SKM-1 (cell line): ENCODE measurements around the gene SCARB1.

Experiments used
- DNase-seq: peaks from one replicate; lab custom pipeline; 2025; ENCODE audit not compliant: unreplicated experiment; lab: John Stamatoyannopoulos, UW

Gene SCARB1

GRCh38 chr12:124862768-124863415 lies 772 bp downstream of the SCARB1 start:
- DNase-seq: no peak

DNA sequence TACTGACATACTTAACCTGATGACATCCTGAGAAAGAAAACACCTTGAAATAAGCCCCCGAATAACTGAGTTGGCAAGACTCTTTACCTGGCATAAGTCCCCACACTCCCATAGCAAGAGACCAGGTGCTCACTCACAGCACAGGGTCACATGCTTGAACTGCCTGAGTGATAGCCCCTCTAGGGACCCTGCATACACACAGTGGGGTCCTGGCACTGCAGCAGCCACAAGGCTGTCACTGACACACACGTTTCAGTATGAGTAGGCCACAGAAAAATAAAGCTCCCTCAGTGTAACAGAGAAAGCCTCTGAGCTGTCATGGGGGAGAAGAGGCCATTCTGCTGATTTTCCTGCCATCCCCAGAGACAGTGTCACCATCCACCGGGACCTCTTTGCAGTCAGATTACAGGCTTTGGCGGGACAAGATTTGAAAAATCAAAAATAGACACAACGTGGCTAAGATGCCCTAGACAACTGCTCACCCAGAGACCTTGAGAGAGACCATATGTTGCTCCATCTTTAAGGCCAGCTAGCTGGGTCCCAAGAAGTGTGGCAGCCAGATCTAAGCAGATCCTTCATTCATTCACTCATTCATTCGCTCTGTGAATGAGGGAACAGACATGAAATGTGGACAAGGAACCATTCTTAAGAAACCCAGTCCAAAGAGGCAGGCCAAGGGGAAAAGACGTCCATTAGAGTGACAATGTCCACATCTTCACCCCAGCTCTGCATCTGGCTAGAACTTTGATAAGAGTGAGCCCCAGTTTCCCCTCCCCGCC lies 1.6 kb downstream of the SCARB1 start:
- no peak for DNase-seq

GRCh38 chr12:124861492-124861891 lies 2.2 kb downstream of the SCARB1 start:
- no peak for DNase-seq

DNA sequence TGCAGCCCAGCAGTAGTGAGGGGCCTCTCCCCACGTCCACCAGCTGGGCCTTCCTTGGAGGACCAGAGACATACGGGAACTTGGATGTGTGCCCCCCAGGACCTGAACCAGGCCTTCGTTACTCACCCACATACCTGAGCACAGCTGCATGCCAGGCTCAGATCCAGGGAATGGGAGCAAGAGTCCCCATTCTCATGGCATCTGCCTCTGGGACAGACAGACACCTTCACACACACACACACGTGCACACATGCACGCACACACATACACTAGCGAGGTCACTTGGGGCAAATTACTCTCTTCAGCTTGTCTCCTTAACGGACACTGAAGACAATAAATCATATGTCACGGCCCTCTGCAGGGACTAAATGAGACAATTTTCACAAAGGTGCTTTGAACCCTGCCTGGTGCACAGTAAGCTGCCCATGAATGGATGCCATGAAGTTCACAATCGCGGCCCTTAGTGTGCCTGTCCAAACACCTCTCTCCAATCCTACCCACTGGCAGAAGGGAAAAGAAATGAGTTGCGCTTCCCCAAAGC lies 5.7 kb downstream of the SCARB1 start:
- DNase-seq: no peak

GRCh38 chr12:124856842-124857178 lies 6.9 kb downstream of the SCARB1 start:
- no peak for DNase-seq

DNA sequence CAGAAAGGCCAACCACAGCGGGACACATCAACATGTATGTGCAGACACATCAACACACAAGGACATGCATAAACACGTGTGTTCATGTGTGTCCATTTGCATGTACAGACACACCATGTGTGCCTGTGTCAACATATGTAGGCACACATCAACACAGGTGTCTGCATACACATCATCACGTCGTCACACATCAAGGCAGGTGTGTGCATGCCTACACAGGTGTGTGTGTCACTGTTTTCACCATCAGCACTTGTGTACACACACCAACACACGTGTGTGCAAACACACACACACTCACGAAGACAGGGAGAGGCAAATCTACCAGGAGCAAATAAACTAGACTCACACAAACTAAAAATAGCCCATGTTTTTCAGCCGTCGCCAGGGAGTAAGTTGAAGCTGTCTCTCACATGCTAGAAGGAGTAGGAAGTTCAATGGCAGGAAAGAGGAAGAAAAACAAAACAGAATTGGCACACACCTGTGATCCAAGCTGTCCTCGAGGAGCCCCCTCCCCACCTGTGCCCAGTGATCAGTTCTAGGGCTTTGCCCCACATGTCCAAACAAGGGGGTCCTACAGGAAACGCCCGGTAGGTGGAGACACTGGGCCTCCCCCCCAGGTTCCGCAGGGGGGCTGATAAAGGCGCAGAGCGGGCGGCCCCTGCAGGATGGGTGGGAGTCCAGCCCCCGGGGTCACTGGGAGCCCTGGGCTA lies 7.4 kb downstream of the SCARB1 start:
- DNase-seq: no peak

DNA sequence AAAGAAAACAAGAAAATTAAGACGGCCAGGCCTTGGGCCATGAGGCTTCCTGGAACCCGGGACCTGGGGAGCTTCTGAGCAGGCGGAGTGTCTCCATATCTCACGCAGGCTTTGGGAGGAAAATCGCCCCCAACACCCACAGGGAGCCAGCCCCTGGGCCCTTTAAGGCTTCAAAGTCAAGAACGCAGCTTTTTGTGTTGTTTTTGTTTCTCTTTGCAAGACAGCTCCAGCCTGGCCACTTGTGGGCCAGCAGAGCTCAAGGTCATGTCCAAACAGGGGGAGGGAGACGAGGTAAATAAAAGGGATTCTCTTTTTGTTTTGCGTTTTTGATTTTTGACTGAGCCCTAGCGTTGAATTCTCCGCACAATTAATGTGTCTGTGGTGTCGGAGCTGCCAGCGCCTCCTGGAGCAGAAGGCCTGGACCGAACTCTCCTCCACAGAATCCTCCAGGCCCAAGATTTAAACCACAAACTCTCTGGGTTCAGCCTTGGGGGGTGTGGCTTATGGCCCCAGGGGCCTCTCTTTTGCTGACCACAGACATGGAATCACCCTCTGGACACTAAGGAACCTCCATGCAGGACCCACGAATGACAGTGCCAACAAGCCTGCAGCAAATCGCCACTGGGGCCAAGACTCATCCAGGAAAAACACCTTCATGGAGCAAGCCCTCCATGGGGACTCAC lies 8.2 kb downstream of the SCARB1 start:
- no peak for DNase-seq

- no peak for DNase-seq
These were observed 9.0 kb downstream of the SCARB1 start for GRCh38 chr12:124854637-124855184.

DNA sequence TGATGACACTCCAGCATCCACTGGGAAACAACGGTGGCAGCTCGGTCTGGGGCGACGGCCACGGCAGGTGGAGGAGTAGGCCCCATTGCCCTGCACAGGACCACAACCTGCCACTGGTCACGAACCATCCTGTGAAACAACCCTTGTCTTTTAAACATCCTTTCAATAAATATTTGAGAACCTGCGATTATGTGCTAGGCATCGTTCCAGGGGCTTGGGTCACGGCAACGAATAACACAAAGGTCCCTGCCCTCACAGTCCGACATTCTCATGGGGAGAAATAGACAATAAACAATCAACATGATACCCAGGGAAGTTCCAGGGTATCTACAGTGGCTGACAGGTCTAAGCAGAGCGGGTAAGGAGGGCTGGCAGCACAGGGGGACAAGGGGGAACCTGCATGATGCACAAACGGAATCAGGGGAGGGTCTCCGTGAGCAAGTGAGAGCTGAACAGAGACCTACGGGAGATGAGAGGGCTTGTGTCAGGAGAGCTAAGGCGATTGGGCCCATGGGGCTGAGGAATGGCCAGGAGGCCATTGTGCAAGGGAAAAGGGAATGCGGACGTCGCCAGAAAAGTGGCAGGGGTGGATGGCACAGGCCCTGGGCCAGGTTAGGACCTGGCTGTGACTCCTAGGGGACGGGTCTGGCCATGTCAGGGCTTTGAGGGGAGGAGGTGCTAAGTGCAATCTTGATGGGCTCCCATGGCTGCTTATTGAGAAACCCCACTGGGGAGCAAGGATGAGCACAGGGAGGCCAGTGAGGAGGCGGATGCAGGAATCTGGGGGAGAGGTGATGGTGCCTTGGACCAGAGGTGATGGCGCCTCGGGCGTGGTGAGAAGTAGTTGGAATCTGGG lies 9.7 kb downstream of the SCARB1 start:
- no peak for DNase-seq

DNA sequence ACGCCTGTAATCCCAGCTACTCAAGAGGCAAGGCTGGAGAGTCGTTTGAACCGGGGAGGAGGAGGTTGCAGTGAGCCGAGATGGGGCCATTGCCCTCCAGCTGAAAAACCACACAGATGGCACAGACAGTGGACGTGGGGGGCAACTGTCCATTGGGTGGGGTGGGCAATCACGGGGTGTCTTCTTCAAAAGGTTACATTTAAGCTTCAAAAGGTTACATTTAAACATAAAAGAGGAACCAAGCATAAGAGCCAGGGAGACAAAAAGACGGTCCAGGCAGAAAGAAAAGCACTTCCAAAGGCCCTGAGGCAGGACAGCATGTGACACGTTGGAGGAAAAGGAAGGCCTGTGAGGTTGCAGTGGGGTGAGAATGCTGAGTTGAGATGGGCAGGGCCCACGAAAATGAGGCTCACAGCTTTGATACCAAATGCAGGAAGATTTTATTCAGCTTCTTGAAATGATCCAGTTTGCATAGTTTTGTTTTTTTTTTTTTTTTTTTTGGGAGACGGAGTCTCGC lies 10.7 kb downstream of the SCARB1 start:
- no peak for DNase-seq

DNA sequence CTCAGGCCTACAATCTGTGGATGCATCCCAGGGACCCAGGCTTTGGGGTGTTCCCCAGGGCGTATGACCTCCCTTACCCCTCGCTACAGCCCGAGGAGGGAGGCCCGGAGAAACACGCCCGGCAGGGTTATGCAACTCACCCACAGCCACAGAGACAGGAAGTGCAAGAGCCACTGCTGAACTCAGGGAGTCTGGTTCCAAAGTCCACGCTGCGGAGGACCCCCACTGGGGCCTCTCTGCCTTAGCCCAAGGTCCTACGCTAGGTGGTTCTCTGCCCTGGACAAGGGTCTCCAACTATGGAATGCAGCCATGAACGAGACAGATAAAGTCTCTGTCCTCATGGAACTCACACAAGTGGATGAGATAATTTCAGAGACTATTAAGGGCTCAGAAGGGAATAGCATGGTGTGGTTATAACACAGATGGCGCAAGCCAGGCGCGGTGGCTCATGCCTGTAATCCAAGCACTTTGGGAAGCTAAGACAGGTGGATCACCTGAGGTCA lies 11.3 kb downstream of the SCARB1 start:
- peak; percentile 39 for DNase-seq

GRCh38 chr12:124851342-124851741 lies 12.3 kb downstream of the SCARB1 start:
- DNase-seq: no peak

GRCh38 chr12:124849382-124849781 lies 14.3 kb downstream of the SCARB1 start:
- DNase-seq: no peak

- no peak for DNase-seq
These were observed 14.9 kb downstream of the SCARB1 start for GRCh38 chr12:124848621-124849380.

DNA sequence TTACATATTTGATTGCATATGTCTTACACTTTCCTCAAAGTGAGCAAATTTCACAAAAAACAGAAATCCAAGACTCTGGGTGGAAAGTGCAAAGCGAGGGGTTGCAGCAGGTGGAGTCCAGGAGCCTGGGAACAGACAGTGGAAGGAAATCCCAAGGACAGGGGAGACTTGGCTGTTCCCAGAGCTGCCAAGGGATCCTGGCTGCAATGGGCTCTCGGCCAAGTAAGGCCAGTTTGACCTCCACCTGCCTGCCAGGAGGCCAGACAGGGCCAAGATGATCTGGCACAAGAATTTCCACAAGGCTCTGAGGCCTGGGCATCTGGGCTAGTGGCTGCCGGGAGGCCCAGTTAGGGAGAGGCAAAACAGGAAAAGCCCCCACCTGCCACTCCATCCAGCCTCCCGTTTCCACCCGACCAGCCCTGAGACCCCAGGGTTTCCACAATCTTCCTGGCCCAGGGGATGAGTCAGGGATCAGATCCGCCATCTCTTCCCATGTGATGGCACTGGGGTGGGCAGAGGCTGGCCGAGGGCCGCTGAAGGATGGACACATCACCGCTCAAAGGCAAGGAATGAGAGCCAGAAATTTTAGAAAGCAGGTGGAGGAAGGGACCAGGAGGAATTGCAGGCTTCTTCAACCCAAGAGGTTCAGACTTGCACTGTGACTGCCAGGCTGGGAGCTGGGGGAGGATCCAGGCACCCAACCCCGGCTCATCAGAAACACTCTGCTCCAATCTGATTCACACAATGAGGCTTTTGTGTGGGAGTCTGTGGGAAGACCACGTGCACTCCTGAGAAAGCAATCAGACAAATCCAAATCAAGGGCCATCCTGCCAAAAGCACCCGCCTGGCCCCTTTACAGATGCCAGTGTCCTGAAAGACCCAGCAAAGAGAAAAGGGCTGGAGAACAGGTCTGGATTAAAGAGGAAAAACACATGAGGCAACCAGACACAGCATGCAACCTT lies 16.3 kb downstream of the SCARB1 start:
- DNase-seq: no peak

GRCh38 chr12:124844411-124845397 lies 19.0 kb downstream of the SCARB1 start:
- no peak for DNase-seq
